Breast epithelium (tissue), 3 donors: Measurements from ENCODE around the gene HOXD4.

Experiments
- CTCF ChIP-seq, 3 donors: fragments of 450-650 bp; IDR thresholded peaks; one replicate each; pipeline ENCODE4 v1.5.1; 2016 to 2017; ENCODE audit warnings: antibody characterized with exemption in 3 of 3, mild to moderate bottlenecking in 3 of 3, moderate library complexity in 3 of 3
- POLR2A ChIP-seq: fragments of 450-650 bp; IDR thresholded peaks from one replicate; pipeline ENCODE4 v1.6.1; 2016; ENCODE audit warnings: antibody characterized with exemption, mild to moderate bottlenecking, moderate library complexity
- POLR2AphosphoS5 ChIP-seq, 3 donors: sonication (generic); formaldehyde crosslinking; IDR thresholded peaks; one replicate each; pipeline ENCODE4 v1.6.1; 2017; ENCODE audit warnings: antibody characterized with exemption in 3 of 3

GRCh38 chr2:176121190-176122051 is 29.9 kb upstream of the HOXD4 start:
- TF ChIP-seq POLR2A (no peak), CTCF (IDR thresholded peaks at IDR 0.05) (no peak), POLR2AphosphoS5 (IDR thresholded peaks at IDR 0.05) (no peak)
